ENCODE results near the gene DNER. TPM values are rescaled to one million over a fixed set of nuclear protein-coding genes. Genes with fewer than 3 reads are reported as not detected.

The DNER gene
- total and polyA plus RNA-seq, 2 of the 4 experiments (the other 2 are of a cell fraction): under 0.01 to 0.14 TPM

DNA sequence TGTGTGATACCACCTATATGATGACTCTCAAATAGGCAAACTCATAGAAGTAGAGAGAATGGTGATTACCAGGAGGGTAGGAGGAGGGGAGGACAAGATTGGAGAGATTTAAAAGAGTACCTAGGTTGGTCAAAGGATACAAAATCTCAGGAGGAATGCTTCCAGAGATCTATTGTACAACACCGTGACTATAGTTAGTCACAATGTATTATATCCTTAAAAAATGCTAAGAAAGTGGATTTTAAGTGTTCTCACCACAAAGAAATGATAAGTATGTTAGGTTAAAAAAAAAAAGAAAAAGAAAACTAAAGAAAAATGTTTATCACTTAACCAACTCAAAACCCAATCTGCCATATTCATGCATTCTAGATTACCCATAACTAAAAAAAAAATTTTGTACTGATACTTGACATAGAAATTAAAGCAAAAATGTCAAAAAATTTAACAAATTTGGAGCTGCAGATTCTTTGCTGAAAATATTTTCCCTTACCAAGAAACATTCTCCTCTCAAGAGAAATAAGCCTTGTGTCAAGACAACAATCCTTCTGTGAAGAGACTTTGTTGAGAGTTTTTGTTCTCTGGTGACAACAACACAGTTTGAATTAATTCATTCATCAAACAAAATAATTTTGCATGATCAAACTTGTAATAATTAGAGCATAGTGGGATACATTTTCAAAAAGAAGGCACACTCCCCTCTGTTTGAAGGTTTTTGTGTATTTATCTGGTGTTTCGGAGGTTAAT is 213.1 kb downstream of the DNER start:
- CTCF ChIA-PET: interaction anchor here (0.6 kb wide), 1 partner anchor 1155 kb away, joined by 3 read pairs; no protein-coding TSS in a partner anchor
- H3K4me2 ChIP-seq (ENCODE audit: low read depth, low read length): no peak overlapping the region

More for the DNA sequence above, 213.1 kb downstream of the DNER start:
- ATAC-seq (ENCODE audit: low read depth) (no peak), DNase-seq (no peak)
- H2AK5ac ChIP-seq (ENCODE audit: low read depth, low read length): no peak overlapping the region
- no peak overlapping the region for H3K4ac ChIP-seq (ENCODE audit: low read depth, low read length)
- no peak overlapping the region for H3K23ac ChIP-seq (ENCODE audit: low read depth, low read length)
- no peak overlapping the region for H2BK15ac ChIP-seq (ENCODE audit: low read depth, low read length)
- in situ Hi-C loops (cut with MboI; ENCODE audit: low sequenced_read_pairs): no loop called here
- H3K4me1 ChIP-seq (ENCODE audit: control insufficient read depth, insufficient read depth, low read length): no peaks in the 10 kb centered on the region
- intact Hi-C loops (cut with micrococcal nuclease): no loop called here
- no peak overlapping the region for H3K18ac ChIP-seq (ENCODE audit: low read depth, low read length)
- no peak overlapping the region for H2AFZ ChIP-seq (replicated peaks; ENCODE audit: low read length, poor library complexity)
- no peak overlapping the region for H4K91ac ChIP-seq (ENCODE audit: insufficient read depth, low read depth, low read length)
- no peaks in the 10 kb centered on the region for H3K79me1 ChIP-seq (ENCODE audit: low read depth in 1 of 2, low read length in 2 of 2)
- H2BK5ac ChIP-seq (ENCODE audit: low read depth, low read length, poor library complexity, severe bottlenecking): no peak overlapping the region
- no peak overlapping the region for H3K27ac ChIP-seq (ENCODE audit: insufficient read depth, low read length)
- H3K9me3 ChIP-seq (ENCODE audit: control insufficient read depth, insufficient read depth, low read length): peaks cover 2% of the 10 kb centered on the region
- TF ChIP-seq MAZ (IDR thresholded peaks at IDR 0.05; ENCODE audit: borderline replicate concordance, low read depth, low read length) (no peak), CTCF (conservative IDR thresholded peaks at IDR 0.05; ENCODE audit: low read depth, low read length) (no peak), BHLHE40 (IDR thresholded peaks at IDR 0.05; ENCODE audit: low read depth, low read length) (no peak), CEBPB (IDR thresholded peaks at IDR 0.05; ENCODE audit: low read depth, low read length) (no peak), CHD1 (IDR thresholded peaks at IDR 0.05; ENCODE audit: low read depth, low read length) (no peak)
- no peak overlapping the region for H3K9ac ChIP-seq (ENCODE audit: low read depth, low read length)
- H4K20me1 ChIP-seq (ENCODE audit: insufficient read depth, low read length): no peaks in the 10 kb centered on the region
- H3K14ac ChIP-seq (replicated peaks; ENCODE audit: low read depth, low read length): no peak overlapping the region
- no peak overlapping the region for H2AK9ac ChIP-seq (replicated peaks; ENCODE audit: low read depth, low read length, poor library complexity)
- H4K8ac ChIP-seq (ENCODE audit: low read depth in 2 of 2, low read length in 2 of 2): no peak overlapping the region
- H3K4me3 ChIP-seq (ENCODE audit: insufficient read depth, low read depth, low read length): no peak overlapping the region
- no peak overlapping the region for H3K56ac ChIP-seq (ENCODE audit: extremely low read depth, insufficient read depth, low read length)
- POLR2A ChIA-PET (ENCODE audit: unreplicated experiment): no interaction called here
- H4K5ac ChIP-seq (ENCODE audit: low read depth, low read length): no peak overlapping the region
- dilution Hi-C loops (cut with HindIII; ENCODE audit: low sequenced_read_pairs, unreplicated experiment): no loop called here
- WGBS, 2 experiments (ENCODE audit: extremely low coverage in 2 of 2, insufficient read length in 1 of 2): no CpG with 5 or more reads among the region's 2 CpGs
- H3K36me3 ChIP-seq (ENCODE audit: control insufficient read depth, insufficient read depth, low read length): no peaks in the 10 kb centered on the region
- no peaks in the 10 kb centered on the region for H3K9me1 ChIP-seq (ENCODE audit: insufficient read depth, low read length)
- no TSS peak for BruUV-seq (replicated peaks)
- no peak overlapping the region for H2BK20ac ChIP-seq (ENCODE audit: low read depth, low read length)
- H2BK120ac ChIP-seq (ENCODE audit: low read depth, low read length): no peak overlapping the region
- no peaks in the 10 kb centered on the region for H3K27me3 ChIP-seq (ENCODE audit: control insufficient read depth, insufficient read depth, low read length)

Measured in IMR-90 (cell line).